Fibroblast of mammary gland (primary cell): ENCODE measurements around the gene GCG.

ENCODE experiments used
- DNase-seq: peaks from one replicate; pipeline ENCODE4 v3.0.0-alpha.2; 2010; ENCODE audit warnings: low read depth
- H3K4me3 ChIP-seq: 2 replicates; pipeline ENCODE4 v1.5.1; 2011; ENCODE audit warnings: low read depth, mild to moderate bottlenecking, low read length, moderate library complexity; ENCODE audit not compliant: control insufficient read depth
- TF ChIP-seq, protein P1 (sequence below): conservative IDR thresholded peaks from 2 replicates; pipeline ENCODE4 v1.5.1; 2011; ENCODE audit warnings: low read depth, low read length, inconsistent platforms; ENCODE audit not compliant: control insufficient read depth, insufficient read depth

The GCG gene

DNA sequence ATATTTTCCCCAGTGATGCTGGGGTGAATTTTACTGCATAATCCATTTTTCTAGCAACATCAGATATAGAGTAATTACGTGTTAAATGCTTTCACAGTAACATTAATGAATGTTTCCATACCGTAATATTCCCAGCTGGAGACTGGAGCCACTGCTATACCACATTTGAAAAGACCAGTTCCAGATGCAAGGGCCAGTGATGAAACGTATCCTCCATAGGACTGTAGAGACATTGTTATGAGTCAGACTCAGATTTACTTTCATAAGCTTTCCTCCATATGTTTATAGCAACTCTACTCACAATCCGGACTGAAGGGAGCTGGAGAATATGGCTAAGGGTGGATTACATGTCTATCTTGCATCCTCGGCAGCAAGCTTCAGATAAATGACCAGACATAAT, 22.7 kb upstream of the GCG start:
- TF ChIP-seq, protein P1, sequence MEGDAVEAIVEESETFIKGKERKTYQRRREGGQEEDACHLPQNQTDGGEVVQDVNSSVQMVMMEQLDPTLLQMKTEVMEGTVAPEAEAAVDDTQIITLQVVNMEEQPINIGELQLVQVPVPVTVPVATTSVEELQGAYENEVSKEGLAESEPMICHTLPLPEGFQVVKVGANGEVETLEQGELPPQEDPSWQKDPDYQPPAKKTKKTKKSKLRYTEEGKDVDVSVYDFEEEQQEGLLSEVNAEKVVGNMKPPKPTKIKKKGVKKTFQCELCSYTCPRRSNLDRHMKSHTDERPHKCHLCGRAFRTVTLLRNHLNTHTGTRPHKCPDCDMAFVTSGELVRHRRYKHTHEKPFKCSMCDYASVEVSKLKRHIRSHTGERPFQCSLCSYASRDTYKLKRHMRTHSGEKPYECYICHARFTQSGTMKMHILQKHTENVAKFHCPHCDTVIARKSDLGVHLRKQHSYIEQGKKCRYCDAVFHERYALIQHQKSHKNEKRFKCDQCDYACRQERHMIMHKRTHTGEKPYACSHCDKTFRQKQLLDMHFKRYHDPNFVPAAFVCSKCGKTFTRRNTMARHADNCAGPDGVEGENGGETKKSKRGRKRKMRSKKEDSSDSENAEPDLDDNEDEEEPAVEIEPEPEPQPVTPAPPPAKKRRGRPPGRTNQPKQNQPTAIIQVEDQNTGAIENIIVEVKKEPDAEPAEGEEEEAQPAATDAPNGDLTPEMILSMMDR = no peak
- DNase-seq = peak; percentile 54

DNA sequence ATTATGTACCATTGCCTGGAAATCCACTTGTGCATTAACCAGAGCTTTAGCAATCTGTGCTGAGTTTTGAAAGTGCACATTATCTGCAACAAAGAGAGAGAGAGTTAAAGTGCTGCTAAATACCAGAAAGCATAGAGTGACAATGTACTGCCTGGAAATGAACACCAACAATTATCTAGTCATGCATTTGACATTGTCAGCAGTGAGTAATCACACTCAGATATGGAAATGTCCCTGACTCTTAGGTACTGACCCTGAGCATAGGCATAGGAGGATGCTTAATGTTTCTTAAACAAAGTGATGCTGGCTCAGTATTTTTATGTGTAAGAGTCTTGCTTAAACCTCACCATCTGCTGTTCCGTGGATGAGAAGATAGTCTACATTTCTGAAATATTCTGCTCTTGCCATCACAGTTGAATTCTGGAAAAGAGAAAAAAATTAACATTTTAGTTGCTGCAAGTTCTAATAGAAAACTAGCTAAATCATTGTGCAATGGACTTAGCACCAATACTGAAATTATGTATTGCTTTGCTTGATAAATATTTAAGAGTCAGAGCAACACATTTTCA, 20.8 kb upstream of the GCG start:
- TF ChIP-seq, protein P1 = no peak
- no peak for DNase-seq
- H3K4me3 ChIP-seq = no peak overlapping the region

More for the DNA sequence above, 22.7 kb upstream of the GCG start:
- no peak overlapping the region for H3K4me3 ChIP-seq

DNA sequence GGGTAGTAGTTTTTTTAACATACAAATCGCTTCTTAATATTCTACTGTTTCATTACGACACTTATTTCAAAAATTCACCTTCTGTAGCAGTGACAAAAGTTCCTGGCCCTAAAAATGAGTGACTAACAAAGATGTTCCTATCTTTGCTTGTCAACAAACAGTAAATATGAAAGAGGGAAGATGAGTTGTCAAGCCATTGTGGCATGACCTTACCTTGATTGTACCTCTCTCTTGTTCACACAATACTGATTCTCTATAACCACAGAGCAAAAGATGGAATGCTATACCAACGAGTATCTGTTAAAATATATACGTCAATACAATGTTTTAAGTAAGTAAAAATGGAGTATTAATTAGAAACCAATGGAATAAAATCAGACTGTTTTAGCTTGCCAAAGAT, 14.7 kb upstream of the GCG start:
- no peak for DNase-seq
- TF ChIP-seq, protein P1 = no peak
- H3K4me3 ChIP-seq = no peak overlapping the region

DNA sequence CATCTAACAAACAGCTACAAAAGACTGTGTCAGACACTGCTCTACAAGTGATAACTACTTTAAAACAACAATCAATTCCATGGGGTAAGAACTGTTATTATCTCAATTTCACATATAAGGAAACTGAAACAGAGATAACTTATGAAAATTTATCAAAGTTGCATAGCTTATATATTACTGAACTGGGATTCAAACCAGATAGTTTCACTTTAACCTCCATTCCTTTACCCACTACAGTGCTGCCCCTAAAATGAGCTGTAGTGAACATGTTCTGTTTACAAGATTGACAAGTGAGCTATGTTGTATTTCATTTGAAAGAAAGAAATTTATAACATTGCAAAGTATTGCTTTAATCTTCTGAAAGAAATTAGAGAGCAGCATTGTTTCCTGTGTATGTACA, 14.1 kb upstream of the GCG start:
- TF ChIP-seq, protein P1 = no peak
- DNase-seq = no peak
- H3K4me3 ChIP-seq = no peak overlapping the region

DNA sequence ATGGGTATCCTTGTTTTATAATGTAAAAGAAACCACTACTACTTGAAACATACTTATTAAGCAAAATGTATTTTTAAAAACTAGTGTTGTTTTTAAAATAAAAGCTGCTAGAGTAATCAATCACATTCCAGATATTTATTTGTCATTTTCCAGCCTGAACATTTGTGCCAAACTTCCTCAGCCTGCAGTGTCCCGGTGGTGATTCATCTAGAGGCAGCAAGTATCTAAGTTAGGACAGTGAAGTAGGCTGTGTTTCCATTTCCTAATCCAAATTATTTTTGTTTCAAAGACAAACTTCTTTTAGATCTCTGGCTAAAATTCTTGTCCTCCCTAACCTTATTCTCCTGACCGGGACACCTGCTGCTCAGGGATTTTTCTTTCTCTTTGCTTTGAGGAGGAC, 12.8 kb upstream of the GCG start:
- peak; percentile 37 for DNase-seq
- H3K4me3 ChIP-seq = no peak overlapping the region
- TF ChIP-seq, protein P1 = no peak

DNA sequence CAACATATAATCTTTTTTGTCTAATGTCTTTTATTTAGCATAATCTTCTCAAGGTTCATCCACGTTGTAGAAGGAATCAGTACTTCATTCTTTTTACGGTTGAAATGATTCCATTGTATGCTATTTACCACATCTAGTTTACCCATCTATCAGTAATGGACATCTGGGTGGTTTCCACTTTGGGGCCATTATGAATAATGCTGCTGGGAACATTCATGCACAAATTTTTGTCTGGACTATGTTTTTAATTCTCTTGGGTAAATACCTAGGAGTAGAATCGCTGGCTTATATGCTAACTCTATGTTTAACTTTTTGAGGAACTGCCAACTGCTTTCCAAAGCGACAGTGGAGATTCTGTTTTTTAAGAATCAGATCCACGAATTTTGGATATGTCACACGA, 7.4 kb upstream of the GCG start:
- no peak overlapping the region for H3K4me3 ChIP-seq
- TF ChIP-seq, protein P1 = no peak

DNA sequence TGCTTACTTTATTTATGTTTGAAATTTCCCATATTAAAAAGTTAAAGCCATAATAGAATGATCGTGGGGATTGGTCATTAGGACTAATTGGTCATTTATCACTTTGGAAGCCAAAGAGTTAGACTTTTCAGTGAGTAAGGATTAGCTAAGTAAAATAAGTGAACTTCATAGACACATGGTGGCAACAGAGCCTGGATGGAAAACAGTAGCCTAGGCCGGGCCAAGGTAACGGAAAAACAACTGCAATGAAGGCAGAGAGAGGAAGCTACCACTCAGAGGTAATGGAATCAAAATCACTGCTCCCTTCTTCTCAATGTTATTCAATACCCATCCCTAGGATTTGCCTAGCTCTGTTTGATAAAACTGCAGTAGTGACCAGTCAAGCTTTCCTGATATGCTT, 4.1 kb upstream of the GCG start:
- no peak overlapping the region for H3K4me3 ChIP-seq
- no peak for DNase-seq
- TF ChIP-seq, protein P1 = no peak

More for the DNA sequence above, 7.4 kb upstream of the GCG start:
- no peak for DNase-seq
